PC-3 (cell line): ENCODE data around the gene METTL6. TPM values are rescaled to one million over a fixed set of nuclear protein-coding genes. Genes with fewer than 3 reads are reported as not detected.
"Not testable (repeated sequence)": the region's sequence is repeated elsewhere in the genome, so short reads cannot be mapped to it uniquely, and the experiment has no call there.

Experiments
- ATAC-seq: fragments of 200-7000 bp; cut with Tn5 transposase; 2 replicates; pipeline ENCODE4 v1.9.1; 2020; ENCODE audit warnings: mild to moderate bottlenecking, moderate library complexity
- BruUV-seq: library from RNA; stranded (reverse); fragments of 400-500 nt; replicated peaks from 2 replicates; lab custom pipeline; 2021; lab: Mats Ljungman, UMichigan
- CTCF ChIA-PET: fragments of 300-600 bp; sonication (Branson Sonifier 250); formaldehyde crosslinking; loops from one replicate; lab custom pipeline; 2022; ENCODE audit warnings: antibody characterized with exemption; lab: Charles Lee
- POLR2A ChIA-PET: fragments of 300-600 bp; sonication (Branson Sonifier 250); formaldehyde crosslinking; loops from one replicate; lab custom pipeline; 2022; ENCODE audit warnings: antibody characterized with exemption; ENCODE audit not compliant: unreplicated experiment; lab: Charles Lee
- DNase-seq: peaks from one replicate; pipeline ENCODE4 v3.0.0-alpha.2; 2015
- H2AFZ ChIP-seq: fragments of 300-600 bp; sonication (generic); 2 replicates; pipeline ENCODE4 v1.6.0; 2016; ENCODE audit warnings: antibody characterized with exemption, low read length
- H3F3A ChIP-seq: fragments of 300-600 bp; sonication (generic); one replicate; pipeline ENCODE4 v1.6.0; 2017; ENCODE audit warnings: antibody characterized with exemption, low read length, control low read depth, mild to moderate bottlenecking; ENCODE audit not compliant: unreplicated experiment
- H3K27ac ChIP-seq: fragments of 300-600 bp; sonication (generic); 2 replicates; pipeline ENCODE4 v1.5.1; 2016; ENCODE audit warnings: mild to moderate bottlenecking, low read length
- H3K27me3 ChIP-seq: fragments of 300-600 bp; sonication (generic); 2 replicates; pipeline ENCODE4 v1.6.1; 2016; ENCODE audit warnings: low read length, mixed read lengths
- H3K36me3 ChIP-seq: fragments of 300-600 bp; sonication (generic); 2 replicates; pipeline ENCODE4 v1.6.1; 2016; ENCODE audit warnings: low read depth, mixed run types, low read length, mixed read lengths
- H3K4me1 ChIP-seq: fragments of 300-600 bp; sonication (generic); 2 replicates; pipeline ENCODE4 v1.5.1; 2016; ENCODE audit warnings: low read length; ENCODE audit not compliant: insufficient read depth
- H3K4me2 ChIP-seq: fragments of 300-600 bp; sonication (generic); 2 replicates; pipeline ENCODE4 v1.6.0; 2016; ENCODE audit warnings: low read length
- H3K4me3 ChIP-seq: fragments of 300-600 bp; sonication (generic); 2 replicates; pipeline ENCODE4 v1.5.1; 2016; ENCODE audit warnings: mild to moderate bottlenecking, low read length, mixed read lengths
- H3K79me2 ChIP-seq: fragments of 300-600 bp; sonication (generic); 2 replicates; pipeline ENCODE4 v1.6.1; 2017; ENCODE audit warnings: low read length, mixed read lengths
- H3K9ac ChIP-seq: fragments of 300-600 bp; sonication (generic); 2 replicates; pipeline ENCODE4 v1.6.0; 2016; ENCODE audit warnings: mild to moderate bottlenecking, low read length
- H3K9me2 ChIP-seq: fragments of 300-600 bp; sonication (generic); replicated peaks from 2 replicates; pipeline ENCODE4 v1.6.1; 2016; ENCODE audit warnings: mixed run types, low read length, mixed read lengths
- H3K9me3 ChIP-seq: fragments of 300-600 bp; sonication (generic); 2 replicates; pipeline ENCODE4 v1.6.1; 2016; ENCODE audit warnings: low read length, mixed read lengths
- H4K20me1 ChIP-seq: fragments of 300-600 bp; sonication (generic); 2 replicates; pipeline ENCODE4 v1.6.1; 2016; ENCODE audit warnings: low read length, mixed read lengths
- EZH2 ChIP-seq: fragments of 300-600 bp; sonication (generic); IDR thresholded peaks from one replicate; pipeline ENCODE4 v1.6.1; 2017; ENCODE audit warnings: antibody characterized with exemption, mild to moderate bottlenecking, low read length; ENCODE audit not compliant: unreplicated experiment
- EZH2phosphoT487 ChIP-seq: fragments of 300-600 bp; sonication (generic); IDR thresholded peaks from 2 replicates; pipeline ENCODE4 v1.6.1; 2018; ENCODE audit warnings: mild to moderate bottlenecking, antibody characterized with exemption, low read length, borderline replicate concordance
- intact Hi-C: fragments of 100-400 bp; cut with micrococcal nuclease; formaldehyde crosslinking; loops from 2 replicates; pipeline ENCODE4 v1.9.0; 2023
- total RNA-seq: library from RNA; depleted of rRNA; stranded (reverse); fragments of >200 nt; gene quantifications from 2 replicates; pipeline ENCODE4 v1.2.3, GENCODE V29; 2014
- TF ChIP-seq, protein P1 (sequence below): fragments of 300-600 bp; sonication (generic); conservative IDR thresholded peaks from 2 replicates; pipeline ENCODE4 v1.5.1; 2017; ENCODE audit warnings: antibody characterized with exemption, low read depth, mild to moderate bottlenecking, low read length

METTL6 gene
- total RNA-seq, 1 experiment from 2014 or later = 22.4 TPM

DNA sequence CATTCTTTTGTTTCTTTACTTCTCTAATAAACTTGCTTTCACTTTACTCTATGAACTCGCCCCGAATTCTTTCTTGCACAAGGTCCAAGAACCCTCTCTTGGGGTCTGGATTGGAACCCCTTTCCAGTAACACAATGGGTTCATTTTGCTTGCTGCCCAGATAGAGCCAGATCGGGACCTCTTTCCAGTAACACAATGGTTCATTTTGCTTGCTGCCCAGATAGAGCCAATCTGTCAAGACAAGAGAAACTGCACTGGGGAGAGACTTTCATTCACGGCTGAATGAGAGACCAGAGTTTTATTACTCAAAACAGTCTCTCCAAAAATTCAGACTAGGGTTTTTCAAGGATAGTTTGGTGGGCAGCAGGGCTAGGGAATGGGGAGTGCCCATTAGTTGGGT lies 25.4 kb downstream of the METTL6 start:
- H4K20me1 ChIP-seq = no peaks in the 10 kb centered on the region
- CTCF ChIA-PET = no interaction called here
- intact Hi-C loops = no loop called here

DNA sequence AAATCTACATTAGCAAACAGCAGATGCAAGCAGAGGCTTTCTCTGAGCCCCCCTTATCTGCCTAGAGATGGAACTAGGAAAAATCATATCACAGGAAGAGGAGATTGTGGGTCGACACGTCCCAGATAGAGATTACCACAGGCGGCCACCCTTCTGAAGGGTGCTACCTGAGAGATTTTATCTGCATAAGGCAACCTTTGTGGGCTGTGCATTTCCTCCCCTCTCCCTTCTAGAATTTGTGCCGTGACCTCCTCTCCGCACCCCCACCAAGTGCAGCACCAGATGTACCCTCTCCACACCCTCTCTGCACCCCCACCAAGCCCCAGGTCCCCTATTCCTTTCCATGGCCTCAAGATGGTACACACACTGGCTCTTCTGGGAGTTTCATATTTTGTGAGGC lies 27.4 kb downstream of the METTL6 start:
- Histone ChIP-seq H3K4me3 (no peak overlapping the region), H3F3A (no peaks in the 10 kb centered on the region), H3K4me1 (peaks cover 8% of the 10 kb centered on the region), H3K27ac (no peak overlapping the region), H3K27me3 (no peaks in the 10 kb centered on the region), H3K4me2 (no peak overlapping the region), H3K79me2 (no peaks in the 10 kb centered on the region), H3K36me3 (no peaks in the 10 kb centered on the region), H3K9ac (no peak overlapping the region), H3K9me2 (no peaks in the 10 kb centered on the region), H3K9me3 (no peaks in the 10 kb centered on the region), H4K20me1 (no peaks in the 10 kb centered on the region), H2AFZ (no peak overlapping the region)
- TF ChIP-seq EZH2phosphoT487 = no peak
- no peak for TF ChIP-seq EZH2
- TF ChIP-seq, protein P1, sequence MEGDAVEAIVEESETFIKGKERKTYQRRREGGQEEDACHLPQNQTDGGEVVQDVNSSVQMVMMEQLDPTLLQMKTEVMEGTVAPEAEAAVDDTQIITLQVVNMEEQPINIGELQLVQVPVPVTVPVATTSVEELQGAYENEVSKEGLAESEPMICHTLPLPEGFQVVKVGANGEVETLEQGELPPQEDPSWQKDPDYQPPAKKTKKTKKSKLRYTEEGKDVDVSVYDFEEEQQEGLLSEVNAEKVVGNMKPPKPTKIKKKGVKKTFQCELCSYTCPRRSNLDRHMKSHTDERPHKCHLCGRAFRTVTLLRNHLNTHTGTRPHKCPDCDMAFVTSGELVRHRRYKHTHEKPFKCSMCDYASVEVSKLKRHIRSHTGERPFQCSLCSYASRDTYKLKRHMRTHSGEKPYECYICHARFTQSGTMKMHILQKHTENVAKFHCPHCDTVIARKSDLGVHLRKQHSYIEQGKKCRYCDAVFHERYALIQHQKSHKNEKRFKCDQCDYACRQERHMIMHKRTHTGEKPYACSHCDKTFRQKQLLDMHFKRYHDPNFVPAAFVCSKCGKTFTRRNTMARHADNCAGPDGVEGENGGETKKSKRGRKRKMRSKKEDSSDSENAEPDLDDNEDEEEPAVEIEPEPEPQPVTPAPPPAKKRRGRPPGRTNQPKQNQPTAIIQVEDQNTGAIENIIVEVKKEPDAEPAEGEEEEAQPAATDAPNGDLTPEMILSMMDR = no peak
- DNase-seq (no peak), ATAC-seq (no peak)
- CTCF ChIA-PET = no interaction called here
- POLR2A ChIA-PET = no interaction called here
- no TSS peak for BruUV-seq
- intact Hi-C loops = no loop called here

More for the DNA sequence above, 25.4 kb downstream of the METTL6 start:
- Histone ChIP-seq H3K4me2 (no peak overlapping the region), H3K9ac (no peak overlapping the region), H3K9me3 (no peaks in the 10 kb centered on the region), H3F3A (no peaks in the 10 kb centered on the region), H3K79me2 (no peaks in the 10 kb centered on the region), H3K4me1 (peaks cover 8% of the 10 kb centered on the region), H3K27me3 (no peaks in the 10 kb centered on the region), H3K36me3 (no peaks in the 10 kb centered on the region), H3K4me3 (no peak overlapping the region), H3K27ac (no peak overlapping the region), H3K9me2 (no peaks in the 10 kb centered on the region), H2AFZ (no peak overlapping the region)
- no TSS peak for BruUV-seq
- POLR2A ChIA-PET = no interaction called here
- no peak for DNase-seq
- TF ChIP-seq, protein P1 = no peak
- TF ChIP-seq EZH2 (no peak), EZH2phosphoT487 (no peak)
- ATAC-seq = no peak

DNA sequence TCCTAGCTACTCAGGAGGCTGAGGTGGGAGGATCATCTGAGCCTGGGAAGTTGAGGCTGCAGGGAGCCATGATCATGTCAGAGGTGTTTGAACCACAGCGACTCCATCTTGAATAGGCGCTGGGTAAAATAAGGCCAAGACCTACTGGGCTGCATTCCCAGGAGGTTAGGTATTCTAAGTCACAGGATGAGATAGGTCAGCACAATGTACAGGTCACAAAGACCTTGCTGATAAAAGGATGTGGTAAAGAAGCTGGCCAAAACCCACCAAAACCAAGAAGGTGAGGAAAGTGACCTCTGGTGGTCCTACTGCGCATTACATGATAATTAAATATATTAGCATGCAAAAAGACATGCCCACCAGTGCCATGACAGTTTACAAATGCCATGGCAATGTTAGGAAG lies 28.6 kb downstream of the METTL6 start:
- H3K9me2 ChIP-seq, H3F3A ChIP-seq, CTCF ChIA-PET, DNase-seq, H3K4me3 ChIP-seq, ATAC-seq, POLR2A ChIA-PET, H4K20me1 ChIP-seq, H3K4me2 ChIP-seq, H2AFZ ChIP-seq, H3K4me1 ChIP-seq, H3K79me2 ChIP-seq, H3K27ac ChIP-seq, BruUV-seq, intact Hi-C loops, H3K27me3 ChIP-seq, H3K36me3 ChIP-seq, H3K9ac ChIP-seq, H3K9me3 ChIP-seq: not testable (repeated sequence)

DNA sequence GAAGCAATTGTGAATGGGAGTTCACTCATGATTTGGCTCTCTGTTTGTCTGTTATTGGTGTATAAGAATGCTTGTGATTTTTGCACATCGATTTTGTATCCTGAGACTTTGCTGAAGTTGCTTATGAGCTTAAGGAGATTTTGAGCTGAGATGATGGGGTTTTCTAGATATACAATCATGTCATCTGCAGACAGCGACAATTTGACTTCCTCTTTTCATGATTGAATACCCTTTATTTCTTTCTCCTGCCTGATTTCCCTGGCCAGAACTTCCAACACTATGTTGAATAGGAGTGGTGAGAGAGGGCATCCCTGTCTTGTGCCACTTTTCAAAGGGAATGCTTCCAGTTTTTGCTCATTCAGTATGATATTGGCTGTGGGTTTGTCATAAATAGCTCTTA lies 34.1 kb downstream of the METTL6 start:
- DNase-seq, CTCF ChIA-PET, H3K9ac ChIP-seq, intact Hi-C loops, H3K79me2 ChIP-seq, H3F3A ChIP-seq, ATAC-seq, H3K9me3 ChIP-seq, POLR2A ChIA-PET, BruUV-seq, H3K4me3 ChIP-seq, H3K27ac ChIP-seq, H3K9me2 ChIP-seq, H3K36me3 ChIP-seq, H3K4me1 ChIP-seq, H2AFZ ChIP-seq, H3K27me3 ChIP-seq, H3K4me2 ChIP-seq, H4K20me1 ChIP-seq: not testable (repeated sequence)
